RCC 7860 (cell line): ENCODE measurements around the gene DCUN1D3.

Experiments
- DNase-seq: peaks from one replicate; pipeline ENCODE4 v3.0.0-alpha.2; 2015; ENCODE audit warnings: low spot score
- FAIRE-seq: peaks from 2 replicates; lab custom pipeline; 2012; peaks lifted over from hg19 to GRCh38; lab: Jason Lieb, UNC

DCUN1D3 gene

GRCh38 chr16:20920799-20921198 lies 20.6 kb upstream of the DCUN1D3 start:
- peak; percentile 63 for FAIRE-seq
- no peak for DNase-seq

GRCh38 chr16:20920091-20920490 lies 19.9 kb upstream of the DCUN1D3 start:
- DNase-seq = no peak
- no peak for FAIRE-seq

- DNase-seq (no peak), FAIRE-seq (no peak)
Observed at GRCh38 chr16:20918486-20919239, 18.5 kb upstream of the DCUN1D3 start.

- no peak for FAIRE-seq
- no peak for DNase-seq
Observed at GRCh38 chr16:20916942-20917341, 16.8 kb upstream of the DCUN1D3 start.

GRCh38 chr16:20916289-20916688 lies 16.1 kb upstream of the DCUN1D3 start:
- FAIRE-seq (no peak), DNase-seq (no peak)

GRCh38 chr16:20911361-20911760 lies 11.2 kb upstream of the DCUN1D3 start:
- peak; percentile 11 for FAIRE-seq
- DNase-seq = peak; percentile 63

GRCh38 chr16:20910781-20911321 lies 10.7 kb upstream of the DCUN1D3 start:
- DNase-seq = peak; percentile 85
- FAIRE-seq = peak; percentile 87

GRCh38 chr16:20906341-20907255 lies 6.4 kb upstream of the DCUN1D3 start:
- DNase-seq (peak; percentile 55), FAIRE-seq (no peak)

- FAIRE-seq = no peak
- no peak for DNase-seq
Observed at GRCh38 chr16:20905576-20905975, 5.4 kb upstream of the DCUN1D3 start.

GRCh38 chr16:20904507-20905081 lies 4.4 kb upstream of the DCUN1D3 start:
- DNase-seq (peak; percentile 5), FAIRE-seq (no peak)

- FAIRE-seq = no peak
Observed at GRCh38 chr16:20903899-20904506, 3.8 kb upstream of the DCUN1D3 start.

GRCh38 chr16:20903116-20903898 lies 3.1 kb upstream of the DCUN1D3 start:
- DNase-seq = no peak
- FAIRE-seq = no peak

More at GRCh38 chr16:20903899-20904506, 3.8 kb upstream of the DCUN1D3 start:
- no peak for DNase-seq

- no peak for FAIRE-seq
Observed at GRCh38 chr16:20902426-20902825, 2.3 kb upstream of the DCUN1D3 start.

GRCh38 chr16:20901436-20902112 lies 1.4 kb upstream of the DCUN1D3 start:
- DNase-seq = peak; percentile 48
- FAIRE-seq = no peak

More at GRCh38 chr16:20902426-20902825, 2.3 kb upstream of the DCUN1D3 start:
- no peak for DNase-seq

GRCh38 chr16:20901068-20901435 lies 894 bp upstream of the DCUN1D3 start:
- FAIRE-seq (no peak), DNase-seq (no peak)

GRCh38 chr16:20899477-20900298 lies 470 bp downstream of the DCUN1D3 start:
- FAIRE-seq = no peak
- no peak for DNase-seq

GRCh38 chr16:20899071-20899470 lies 1.1 kb downstream of the DCUN1D3 start:
- FAIRE-seq (no peak), DNase-seq (peak; percentile 43)

GRCh38 chr16:20897922-20898321 lies 2.2 kb downstream of the DCUN1D3 start:
- DNase-seq (peak; percentile 16), FAIRE-seq (no peak)
